GF-D8 (cell line): ENCODE results near the gene N4BP2L2.

Experiments
- DNase-seq: peaks from one replicate; lab custom pipeline; 2025; lab: John Stamatoyannopoulos, UW

Gene N4BP2L2

DNA sequence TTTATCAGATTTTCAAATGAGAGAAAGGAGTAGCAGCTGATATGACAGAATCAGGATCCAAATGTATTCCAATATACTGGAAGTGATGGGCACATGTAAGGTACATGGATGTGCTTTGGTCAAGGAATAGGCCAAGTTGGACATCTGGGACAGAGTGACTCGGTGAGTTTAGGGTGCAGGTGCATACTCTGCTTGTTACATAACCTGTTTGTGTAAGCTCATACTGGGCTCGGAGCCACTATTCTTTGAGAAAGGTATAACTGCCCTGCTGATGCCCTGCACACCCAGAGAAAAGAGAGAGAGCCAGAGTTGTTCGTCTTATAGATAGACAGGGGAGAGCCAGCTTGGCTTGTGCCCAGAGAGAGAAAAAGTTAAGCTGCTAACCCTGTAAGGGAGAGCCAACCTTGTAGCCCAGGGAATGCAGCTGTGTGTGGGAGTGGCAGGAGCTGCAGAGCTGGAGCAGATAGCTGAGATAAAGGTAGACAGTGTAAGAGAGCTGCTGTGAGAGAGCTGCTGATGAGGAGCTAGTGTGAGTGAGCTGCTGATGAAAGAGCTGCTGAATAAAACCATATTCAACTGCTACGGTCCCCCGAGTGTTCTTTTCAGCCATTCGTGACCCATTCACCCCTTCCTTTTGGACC lies 70.0 kb downstream of the N4BP2L2 start:
- peak; percentile 64 for DNase-seq

DNA sequence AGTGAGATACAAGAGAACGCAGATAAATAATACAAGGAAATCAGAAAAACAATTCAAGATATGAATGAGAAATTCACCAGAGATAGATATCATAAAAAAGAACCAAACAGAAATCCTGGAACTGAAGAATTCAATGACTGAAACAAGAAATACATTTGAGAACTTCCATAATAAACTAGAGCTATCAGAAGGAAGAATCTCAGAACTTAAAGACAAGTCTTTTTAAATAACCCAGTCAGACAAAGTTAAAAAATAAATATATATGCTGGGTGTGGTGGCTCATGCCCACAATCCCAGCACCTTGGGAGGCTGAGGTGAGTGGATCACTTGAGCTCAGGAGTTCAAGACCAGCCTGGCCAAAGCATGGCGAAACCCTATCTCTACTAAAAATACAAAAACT lies 82.0 kb downstream of the N4BP2L2 start:
- no peak for DNase-seq

DNA sequence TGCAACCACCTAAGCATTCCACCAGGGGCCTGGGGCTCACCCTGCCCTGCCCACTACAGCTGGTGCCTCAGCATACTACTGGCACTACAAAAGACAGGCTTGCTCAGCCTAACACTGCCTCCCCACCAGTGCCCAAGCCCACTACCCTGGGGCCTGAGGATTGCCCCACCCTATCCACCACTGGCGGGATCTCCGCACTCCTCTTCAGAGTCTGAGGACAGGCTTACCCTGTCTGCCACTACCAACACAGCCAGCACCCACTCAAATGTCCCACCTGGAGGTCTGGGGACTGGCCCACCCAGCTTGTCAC lies 83.0 kb downstream of the N4BP2L2 start:
- no peak for DNase-seq

DNA sequence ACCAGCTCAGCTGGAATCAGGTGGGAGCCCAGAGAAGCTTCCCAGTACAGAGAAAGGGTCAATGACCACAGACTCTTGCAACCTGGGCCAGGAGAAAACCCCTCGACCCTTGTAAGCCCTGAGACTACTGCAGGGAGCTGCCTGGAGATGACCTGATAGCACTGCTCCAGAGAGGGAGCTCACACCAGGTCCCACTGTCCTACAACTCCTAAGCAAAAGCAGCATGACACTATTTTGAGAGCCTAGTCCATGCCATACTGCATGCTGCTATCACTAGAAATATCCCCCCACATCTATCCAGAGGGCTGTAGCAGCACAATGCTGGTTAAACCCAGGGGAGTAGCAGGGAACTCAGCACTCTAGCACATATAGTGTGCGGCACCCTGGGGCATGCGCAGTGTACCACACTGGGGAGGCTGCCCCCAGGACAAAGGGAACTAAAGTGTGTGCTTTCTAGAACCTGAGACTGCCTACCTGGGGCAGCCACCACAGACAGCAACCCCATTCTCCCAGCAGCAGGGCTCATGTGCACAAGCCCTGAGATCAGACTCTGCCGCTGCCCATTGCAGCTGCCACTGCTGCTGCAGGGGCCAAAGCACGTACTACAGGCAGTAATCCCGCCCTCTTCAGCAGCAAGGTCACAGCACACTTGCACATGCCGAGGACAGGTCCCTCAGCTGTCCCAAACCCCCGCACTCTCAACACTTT lies 83.6 kb downstream of the N4BP2L2 start:
- no peak for DNase-seq

DNA sequence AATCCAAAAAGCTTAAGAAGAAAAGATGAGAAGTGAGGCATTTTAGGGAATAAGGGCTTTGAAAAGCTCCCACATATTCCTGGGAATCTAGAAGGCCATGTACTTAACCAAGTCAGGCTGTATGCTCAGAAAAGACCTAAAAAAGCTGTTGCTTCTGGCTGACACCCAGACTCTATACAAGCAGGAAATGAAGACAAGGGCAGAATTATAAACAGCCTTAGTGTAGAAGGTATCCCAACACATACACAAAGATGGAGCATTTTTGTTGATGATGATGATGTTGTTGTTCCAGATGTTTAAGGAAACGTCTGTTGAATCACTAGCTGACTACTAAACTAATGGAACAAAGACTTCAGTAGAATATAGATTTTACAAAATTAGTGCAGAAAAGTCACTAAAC lies 84.6 kb downstream of the N4BP2L2 start:
- DNase-seq: no peak

DNA sequence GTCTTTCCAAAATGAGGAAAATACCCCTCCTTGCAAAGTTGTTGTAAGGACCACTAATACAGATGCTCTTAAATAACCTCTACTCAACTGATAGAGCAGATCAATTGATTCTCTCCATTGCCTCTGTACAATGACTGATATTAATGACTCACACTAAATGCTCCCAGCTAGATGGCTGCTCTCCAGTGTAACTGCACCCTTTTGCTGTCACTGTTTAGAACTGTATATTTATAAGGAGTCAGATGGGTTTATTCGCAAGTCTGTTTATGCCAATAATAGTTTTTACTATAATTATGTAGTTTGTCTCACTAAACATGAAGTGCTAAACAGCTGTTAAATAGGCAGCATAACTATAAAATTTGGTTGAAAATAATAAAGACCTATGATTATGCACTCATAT lies 89.6 kb downstream of the N4BP2L2 start:
- no peak for DNase-seq

DNA sequence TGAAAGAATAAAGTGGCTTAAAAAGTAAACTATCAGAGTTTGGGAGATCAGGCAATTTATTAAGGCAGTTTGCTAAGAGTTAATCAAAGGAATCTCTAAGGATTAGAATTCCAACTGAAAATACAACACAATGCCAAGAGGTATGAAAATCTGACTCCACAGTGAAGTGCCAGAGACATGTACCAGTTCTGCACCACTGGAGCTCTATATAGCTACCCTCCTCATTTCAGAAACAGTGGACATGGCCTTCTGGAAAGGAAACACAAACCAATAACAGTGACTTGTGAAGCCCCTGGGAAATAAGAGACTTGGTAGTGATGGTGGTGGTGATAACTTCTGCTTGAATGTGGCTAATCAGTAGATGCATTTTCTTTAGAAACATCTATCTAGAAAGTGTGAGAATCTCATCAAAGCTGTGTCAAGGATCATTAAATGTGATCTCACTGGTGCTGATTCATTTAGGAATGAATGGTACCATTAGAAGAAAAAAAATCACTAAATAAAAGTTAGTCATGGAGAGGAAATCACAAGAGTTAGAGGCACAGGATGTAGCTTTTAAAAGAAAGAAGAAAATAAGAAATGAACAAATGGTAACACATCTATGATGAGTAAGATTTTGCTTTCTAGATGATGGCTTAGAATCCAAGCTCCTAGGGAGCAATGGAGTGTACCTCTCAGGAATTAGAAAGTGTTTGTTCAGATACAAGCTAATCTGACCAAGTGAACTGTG lies 90.5 kb downstream of the N4BP2L2 start:
- no peak for DNase-seq

DNA sequence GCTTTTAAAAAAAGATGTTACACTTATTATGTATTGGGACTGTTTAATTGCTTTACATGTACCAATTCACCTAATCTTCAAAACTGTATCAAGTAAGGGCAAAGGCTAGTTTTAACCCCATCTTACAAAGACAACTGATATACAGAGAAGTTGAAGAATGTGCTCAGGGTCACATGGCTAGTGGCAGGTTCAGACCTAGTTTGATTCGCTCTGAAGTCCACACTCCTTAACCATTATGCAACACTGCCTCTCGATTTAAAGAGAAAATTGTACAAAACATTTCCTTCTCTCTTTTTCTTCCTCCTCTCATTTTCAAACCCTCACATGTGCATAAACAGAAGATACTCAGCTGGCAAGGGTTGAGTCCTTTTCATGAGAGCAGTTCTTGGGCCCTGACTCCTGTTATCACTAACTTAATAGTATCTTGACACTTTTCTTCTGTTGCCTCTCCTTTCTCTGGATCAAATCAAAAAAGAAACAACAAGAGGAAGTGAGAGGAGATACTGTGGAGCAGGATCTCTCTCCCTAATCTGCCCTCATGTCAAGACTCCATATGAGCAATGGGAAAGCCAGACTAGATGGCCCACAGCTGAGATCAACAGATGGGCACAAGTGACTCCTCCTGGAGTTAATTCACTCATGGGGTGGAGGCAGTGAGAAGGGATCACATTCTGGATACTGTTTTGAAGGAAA lies 91.7 kb downstream of the N4BP2L2 start:
- peak; percentile 37 for DNase-seq

DNA sequence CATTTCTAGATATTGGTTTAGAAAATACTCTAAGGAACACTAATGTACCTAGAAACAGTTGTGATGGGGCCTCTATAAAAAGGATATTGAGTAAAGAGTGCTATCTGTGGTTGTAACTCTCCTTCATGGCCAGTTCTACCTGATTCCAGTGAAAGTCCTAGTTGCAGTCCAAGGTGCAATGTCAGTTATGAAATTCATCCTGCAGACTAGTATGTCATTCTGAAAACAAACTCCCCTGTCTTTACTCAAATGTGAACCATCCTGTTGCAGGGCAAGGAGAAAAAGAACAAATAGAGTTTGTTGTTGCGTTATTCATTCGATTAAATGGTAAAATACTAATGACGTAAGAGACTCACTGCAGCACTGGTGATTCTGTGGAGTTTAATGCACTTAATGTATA lies 92.4 kb downstream of the N4BP2L2 start:
- no peak for DNase-seq

DNA sequence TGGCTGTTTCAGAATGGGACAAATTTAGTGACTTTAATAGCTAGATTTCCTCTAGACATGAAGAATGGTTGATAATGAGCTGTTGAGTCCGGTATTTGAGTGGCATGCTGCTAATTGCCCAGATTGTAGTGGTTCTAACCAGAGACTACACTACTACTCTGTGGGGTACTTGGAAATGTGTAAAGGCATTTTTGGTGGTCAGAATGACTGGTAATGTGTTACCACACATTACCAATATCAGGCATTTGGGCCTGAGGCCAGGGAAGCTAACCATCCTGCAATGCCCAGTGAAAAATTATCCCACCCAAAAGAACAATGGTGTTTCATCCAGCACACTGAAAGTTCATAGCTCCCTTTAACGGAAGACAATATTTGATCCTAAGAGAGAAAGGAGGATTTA lies 93.1 kb downstream of the N4BP2L2 start:
- no peak for DNase-seq

DNA sequence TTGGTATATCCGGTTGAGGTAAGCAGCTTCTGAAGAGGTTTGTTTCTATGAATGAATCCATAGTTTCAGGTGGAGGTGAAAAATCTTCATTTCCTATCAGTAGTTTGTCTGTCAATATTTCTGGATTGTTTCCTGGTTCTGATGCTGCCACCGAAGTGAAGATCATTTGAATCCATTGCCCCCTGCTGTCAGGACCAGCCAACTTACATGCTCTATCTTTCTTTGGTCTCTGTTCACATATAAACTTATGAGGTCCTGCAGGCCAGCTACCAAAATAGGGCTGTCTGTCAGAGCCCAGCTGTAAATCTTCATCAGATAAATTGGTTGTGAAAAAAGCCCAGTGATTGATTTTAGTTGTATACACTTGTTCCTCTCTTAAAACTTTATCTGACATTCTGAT lies 95.5 kb downstream of the N4BP2L2 start:
- DNase-seq: peak; percentile 65

DNA sequence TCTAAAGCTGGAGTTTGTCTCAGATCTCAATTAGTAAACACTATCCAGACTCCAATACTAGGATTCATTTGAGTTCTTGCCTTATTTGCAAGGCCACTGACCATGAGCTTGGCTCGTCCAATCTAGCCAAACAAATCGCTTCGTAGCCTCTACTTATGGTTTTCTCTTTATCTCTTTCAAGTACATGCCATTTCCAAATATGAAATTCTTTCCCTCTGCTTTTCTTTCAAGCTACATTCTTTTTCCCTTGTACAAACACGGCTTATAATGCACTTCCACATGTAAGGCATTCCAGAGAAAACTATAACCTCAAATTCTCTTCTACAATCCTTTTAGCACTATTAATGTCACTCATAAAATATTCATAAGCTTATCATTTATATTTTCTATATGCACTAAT lies 99.7 kb downstream of the N4BP2L2 start:
- no peak for DNase-seq

DNA sequence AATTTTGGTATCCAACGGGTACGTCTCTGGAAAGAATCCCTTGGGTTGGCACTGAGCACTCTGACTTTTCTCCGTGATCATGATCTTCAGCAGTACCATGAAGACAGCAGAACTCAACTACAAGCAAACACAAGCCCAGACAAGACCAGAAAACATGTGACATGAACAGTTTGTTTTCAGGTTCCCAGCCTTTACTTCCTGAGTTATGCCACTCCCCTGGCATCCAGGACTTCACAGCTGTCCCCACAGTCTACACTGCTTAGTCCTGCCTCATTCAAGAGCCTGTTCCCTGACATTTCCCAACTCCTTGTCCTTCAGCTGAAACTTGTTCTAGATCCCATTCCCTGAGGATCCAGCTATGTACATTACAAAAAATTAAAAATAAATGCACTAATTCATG lies 105.7 kb downstream of the N4BP2L2 start:
- no peak for DNase-seq

DNA sequence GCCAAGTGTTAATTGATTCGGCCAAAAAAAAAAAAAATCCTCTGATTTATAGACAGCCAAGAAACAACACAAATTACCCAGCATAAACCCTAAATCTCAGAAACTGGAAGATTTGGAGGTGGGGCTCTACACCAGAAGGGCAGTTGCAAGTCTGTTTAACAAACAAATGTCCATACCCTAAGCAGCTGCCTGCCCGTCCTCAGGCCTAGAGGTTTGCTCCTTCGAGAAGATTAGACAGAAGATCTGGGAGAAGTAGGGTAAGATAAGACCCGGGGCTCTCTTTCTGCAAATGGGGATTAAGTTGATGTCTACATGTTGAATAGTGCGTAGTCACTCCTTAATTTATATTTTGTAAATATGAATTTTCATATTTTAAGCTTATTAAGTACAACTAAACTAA lies 107.2 kb downstream of the N4BP2L2 start:
- no peak for DNase-seq

DNA sequence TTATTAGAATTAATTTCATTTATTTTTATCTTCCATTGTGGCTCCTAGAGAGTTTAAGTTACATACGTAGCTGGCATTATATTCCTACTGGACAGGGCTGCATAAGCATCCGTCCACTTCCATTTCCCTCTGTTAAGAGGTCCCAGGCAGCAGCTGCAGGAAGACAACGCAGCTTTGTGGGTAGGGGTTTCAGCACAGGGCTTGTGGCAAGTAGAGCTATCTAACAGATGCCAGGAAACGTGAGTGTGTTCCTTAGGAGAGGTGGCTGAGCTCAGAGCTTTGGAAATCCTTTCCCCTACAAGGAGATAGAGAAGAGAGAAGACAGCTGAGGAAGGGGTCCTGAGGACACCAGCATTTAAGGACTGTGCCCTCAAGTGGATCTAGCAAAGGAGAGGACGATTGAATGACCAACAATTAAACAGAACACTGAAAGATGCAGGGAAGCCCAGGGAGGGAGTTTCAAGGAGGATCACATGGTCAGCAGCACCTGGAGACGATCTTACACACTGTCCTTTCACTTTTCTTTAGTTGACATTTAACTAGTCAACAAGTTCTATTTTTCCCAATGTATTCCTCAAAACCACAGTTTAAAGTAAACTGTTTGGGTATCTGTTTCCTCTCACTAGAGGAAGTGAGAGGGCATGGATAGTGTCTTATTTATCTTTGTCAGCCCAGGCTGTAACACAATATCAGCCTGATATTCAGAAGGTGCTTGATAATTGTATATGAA lies 108.4 kb downstream of the N4BP2L2 start:
- DNase-seq: peak; percentile 89

DNA sequence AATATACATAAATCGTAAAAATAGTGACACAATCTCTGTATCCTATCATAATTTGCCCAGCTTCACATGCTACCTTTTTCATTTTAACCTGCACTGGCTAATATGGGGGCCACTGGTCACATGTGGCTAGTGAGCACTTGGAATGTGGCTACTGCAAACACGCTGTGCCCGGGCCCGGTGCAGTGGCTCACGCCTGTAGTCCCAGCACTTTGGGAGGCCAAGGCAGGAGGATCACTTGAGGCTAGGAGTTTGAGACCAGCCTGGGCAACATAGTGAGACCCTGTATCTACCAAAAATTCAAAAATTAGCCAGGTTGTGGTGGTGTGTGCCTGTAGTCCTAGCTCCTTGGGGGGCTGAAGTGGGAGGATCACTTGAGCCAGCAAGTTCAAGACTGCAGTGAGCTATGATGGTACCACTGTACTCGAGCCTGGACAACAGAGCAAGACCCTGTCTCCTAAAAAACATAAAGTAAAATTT lies 109.1 kb downstream of the N4BP2L2 start:
- DNase-seq: no peak

DNA sequence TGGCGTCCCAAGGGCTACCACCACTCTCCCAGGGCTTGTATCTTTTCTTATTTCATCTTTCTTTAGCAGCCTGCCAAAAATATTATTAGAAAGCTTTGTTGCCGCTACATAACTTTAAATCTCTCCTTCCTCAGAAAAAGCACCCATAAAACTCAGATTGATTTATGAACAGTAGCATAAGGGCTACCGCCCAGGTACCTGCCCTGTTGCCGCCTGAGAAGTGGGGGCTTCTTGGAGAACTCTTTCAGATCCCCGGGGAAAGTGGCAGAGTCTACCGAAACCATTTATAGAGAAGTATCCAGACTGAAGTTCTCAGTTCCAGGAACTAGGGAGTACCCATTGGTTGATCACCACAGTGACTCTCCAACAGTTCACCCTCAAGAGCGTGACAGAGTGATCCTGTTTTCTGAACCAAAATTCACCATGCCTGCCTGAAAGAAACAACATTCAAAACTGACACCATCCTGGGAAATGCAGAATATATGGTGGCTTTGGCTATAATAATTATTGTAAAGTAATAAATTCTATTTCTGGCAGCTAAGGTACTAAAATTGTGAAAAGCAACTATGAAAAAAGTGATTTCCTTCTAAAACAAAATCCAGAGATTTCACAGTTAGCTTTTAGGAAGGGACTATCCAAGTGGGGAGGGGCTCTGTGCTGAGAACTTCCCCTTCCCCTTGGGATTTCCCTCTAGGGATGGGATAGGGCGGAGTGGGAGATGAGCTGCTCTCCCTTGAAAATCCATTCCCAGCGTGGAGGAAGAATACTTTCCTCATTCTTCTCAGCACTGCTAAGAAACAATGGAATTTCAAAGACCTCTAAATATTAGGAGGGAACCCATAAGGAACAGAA lies 109.8 kb downstream of the N4BP2L2 start:
- DNase-seq: peak; percentile 80

DNA sequence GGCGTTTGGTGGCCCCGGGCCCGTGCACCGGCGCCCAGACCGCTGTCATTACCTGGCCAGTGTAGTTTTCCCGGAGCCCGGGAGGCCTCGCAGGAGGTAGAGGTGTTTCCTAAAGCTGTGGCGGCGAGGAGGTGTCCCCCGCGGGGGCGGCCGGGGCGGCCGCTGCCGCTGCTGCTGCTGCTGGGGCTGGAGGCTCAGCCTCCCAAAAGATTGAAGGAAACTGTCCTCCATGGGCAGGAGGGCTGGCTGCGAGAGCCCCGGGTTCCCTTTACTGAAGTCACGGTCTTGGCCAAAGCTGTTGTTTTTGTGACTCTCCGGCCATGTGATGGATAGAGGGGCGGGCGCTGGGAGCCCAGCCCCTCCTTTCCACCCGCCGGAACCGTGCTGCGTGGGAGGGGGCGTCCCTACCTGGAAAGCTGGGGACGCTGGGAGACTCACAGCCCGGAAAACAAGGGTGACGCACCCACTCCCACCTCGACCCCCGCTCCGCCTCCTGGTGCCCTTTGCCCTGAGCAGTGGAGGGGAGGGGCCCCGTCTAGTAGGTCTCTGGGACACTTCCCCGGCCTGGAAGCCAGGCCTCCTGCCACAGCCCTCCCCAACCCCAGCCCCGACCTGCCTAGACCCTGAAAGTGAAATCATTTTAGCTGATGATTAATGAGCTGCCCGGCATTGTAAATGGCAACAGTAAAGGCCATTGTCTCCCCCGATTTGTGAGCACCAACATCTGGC lies 110.6 kb downstream of the N4BP2L2 start, which contains the start of gene N4BP2L1:
Gene N4BP2L1, minus strand, starts transcription at position 279 of the 729 bp plus-strand sequence. Its CDS starts 48 bp downstream, at position 231.
- DNase-seq: peak; percentile 93

DNA sequence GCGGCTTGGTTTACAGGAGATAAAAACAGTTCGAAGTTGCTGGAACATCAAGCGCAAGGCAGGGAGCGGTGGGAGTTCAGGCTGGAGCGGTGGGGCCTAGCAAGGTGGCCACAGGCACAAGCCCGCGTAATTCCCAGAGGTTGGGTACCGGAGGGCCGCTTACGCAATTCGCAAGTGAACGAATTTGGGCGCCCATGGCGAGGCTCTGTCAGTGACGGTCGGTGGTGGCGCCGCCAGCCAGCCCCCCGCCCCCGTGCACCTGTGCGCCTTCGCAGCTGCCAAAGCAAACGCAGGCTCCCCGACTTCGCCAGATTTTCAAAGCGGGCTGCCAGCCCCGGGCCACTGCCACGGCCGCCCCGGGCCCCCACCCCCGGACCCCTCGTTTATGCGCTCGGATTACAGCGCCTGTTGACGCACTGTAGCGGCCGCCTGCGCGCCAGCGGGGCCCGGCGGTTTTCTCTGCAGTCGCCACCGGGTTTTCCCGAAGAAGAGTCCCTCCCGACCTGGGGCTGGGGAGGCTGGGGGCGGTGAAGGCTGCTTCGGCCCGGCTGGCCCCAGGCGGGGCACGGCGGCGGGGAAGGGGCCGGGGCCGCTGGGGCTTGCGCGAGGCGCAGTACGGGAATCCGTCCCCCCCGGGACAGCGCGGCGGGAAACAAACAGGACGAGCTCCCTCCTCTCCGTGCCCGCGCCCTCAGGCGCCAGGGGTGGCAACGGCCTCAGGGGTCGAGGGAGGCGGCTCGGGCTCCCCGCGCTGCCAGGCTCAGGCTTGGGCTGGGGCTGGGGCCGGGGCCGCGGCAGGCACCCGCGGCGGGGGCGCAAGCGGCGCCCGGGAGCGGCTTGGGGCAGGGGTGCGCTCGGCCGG lies 111.4 kb downstream of the N4BP2L2 start:
- DNase-seq: peak; percentile 41
